GM18867 (cell line): ENCODE measurements around the gene POLD2.

Experiments
- ATAC-seq: cut with Tn5 transposase; IDR thresholded peaks from one replicate; pipeline ENCODE4 v1.9.1; 2021; ENCODE audit warnings: mild to moderate bottlenecking, moderate library complexity; ENCODE audit not compliant: unreplicated experiment

The POLD2 gene

DNA sequence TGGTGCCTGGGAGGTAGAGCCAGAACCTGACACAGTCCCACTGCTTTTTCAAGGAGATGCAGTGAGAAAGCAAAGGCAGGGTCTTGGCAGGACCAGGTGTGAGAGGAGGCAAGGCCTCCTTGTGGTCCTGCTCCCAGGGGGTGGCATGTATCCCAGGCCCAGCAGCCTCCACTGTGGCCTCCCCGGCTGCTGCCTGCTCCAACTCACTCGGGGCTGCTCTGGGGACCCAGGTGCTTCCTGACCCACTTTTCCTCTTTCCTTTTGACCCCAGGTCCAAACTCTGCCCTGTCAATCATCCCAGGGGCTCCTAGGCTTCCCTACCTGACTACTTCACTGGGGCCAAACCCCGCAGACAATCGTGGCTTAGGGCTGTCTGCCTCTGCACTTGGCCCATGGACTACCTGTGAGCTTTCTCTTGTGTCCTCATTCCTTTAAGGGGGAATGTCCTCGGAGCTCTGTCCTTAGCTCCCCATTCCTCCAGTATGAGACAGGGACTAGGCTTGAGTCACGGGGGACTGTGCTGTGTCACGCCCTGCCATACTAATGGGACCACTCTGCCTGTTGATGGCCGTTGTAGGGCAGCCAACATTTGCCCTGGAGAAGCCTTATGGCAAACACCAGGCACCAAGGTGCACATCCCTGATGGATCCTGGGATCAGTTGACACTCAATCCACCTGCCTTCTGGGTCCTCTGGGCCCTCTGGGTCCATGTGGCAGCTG, 20.3 kb downstream of the POLD2 start:
- ATAC-seq = no peak

DNA sequence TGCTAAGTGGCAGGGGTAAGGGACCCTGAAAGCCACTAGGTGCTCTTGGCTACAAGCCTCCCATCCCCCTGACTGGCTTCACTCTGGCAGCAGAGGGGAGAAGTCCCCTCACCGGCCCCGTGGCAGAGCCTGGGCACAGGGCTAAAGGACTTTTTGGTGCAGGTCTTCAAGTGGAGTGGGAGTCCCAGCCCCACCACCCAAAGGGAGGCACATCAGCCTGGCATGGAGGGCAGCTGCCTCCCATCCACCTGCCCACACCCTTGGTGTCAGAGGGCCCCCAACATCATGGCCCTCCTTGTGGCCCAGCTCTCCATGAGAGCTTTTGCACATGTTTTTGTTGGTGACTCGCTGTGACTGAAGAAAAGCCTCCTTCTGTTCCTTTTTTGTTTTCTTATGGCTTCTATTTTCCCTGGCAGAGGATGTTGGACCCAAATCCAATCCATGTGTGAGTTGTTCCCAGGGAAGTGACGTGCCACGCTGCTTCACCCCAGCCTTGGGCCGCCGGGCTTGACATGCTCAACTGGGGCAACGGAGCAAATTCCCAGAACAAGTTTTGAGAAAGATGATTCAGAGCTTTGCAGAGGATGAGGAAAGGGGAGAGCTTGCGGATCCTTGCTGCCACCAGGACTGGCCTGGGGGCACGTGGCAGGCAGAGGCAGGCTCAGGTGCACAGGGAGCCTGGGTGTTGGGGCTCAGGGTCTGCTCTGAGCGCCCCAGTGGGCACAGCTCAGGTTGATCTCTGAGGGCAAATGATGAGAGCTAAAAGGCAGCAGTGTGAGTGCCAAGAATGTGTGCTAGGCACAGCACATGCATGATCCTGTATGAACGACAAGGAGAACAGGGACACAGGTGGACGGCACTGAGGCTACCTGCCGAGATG, 21.1 kb downstream of the POLD2 start:
- no peak for ATAC-seq

DNA sequence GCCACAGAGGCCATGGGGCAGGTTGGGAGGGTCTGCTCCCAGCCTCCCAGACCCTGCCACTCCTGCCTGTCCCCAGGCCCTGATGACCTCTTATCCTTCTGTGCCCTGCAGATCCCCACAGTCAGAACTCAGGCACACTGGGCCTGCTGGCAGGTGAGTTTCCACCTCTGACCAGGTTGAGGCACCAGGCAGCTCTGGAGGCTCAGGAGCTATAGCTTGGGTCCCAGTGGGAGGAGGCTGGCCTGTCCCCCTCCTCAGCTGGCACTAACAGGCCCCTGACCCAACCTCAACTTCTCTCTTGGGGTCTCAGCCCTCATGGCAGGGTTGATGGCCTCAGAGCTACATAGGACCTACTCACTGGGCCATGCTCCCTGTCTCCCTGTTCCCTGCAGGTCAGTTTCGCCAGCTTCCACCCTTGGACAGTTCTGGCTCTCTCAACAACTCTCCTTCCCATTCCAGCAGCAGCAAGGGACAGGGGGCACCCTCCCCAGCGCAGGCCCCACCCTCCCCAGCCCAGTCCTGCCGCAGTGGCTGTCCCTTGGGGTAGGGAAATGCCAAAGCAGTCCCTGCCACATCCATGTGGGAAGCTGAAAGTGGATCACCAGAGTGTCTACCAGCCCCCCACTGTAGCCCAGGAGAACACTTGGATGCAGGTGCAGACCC, 21.9 kb downstream of the POLD2 start:
- no peak for ATAC-seq

DNA sequence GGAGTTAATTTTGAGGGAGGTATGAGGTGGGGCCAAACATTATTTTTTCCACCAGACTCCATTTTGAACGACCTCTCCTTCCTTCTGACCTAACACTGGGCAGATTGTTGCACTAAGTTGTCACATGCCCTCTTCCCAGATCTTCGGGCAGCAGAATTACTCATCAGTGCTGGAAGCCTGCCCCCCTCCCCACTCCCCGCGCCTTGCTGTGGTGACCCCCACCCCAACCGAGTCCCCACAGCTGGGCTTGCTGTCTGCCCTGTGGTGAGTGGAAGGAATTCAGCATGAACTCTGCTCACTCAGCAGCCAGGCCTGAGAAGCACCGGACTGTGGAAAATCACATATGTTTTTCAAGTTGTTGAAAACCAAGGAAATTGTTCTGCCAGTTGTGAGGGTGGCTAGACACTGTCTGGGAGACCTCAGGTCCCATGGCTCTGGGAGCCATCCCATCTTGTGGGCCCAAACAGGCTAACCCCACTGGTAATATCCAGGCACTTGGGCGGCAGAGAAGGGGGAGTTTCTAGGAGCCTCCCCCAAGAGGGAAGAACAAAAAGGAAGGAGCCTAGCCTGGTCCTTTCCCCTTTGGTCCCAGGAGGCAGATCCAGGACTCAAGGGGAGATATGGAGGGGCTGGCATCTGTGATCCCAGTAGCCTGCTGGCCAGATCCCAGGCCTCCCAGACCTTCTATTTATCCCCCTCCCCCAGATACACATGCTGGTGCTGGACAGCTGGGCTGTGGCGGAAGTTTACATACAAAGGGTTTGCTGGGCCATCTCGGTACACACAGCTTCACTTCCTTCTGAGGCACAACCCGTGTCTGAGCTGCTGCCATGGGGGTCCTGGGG, 22.7 kb downstream of the POLD2 start:
- no peak for ATAC-seq

DNA sequence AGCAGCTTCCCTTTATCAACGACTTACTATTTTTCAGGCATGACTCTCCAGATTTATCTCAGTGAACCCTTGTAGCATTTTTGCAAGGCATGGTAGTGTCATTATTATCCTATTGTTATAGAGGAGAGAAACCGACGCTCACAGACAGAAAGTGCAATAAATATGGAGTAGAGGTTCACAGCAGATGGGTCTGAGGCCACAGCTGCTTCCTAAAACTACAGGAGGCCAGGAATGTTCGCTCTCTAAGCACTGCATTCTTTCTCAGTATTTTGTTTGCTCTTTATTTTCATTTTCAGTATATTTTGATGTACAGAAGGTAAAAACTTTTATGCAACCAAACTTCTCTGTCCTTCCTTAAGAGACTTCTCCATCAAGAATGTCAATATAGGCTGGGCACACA, 23.7 kb downstream of the POLD2 start:
- ATAC-seq = no peak

DNA sequence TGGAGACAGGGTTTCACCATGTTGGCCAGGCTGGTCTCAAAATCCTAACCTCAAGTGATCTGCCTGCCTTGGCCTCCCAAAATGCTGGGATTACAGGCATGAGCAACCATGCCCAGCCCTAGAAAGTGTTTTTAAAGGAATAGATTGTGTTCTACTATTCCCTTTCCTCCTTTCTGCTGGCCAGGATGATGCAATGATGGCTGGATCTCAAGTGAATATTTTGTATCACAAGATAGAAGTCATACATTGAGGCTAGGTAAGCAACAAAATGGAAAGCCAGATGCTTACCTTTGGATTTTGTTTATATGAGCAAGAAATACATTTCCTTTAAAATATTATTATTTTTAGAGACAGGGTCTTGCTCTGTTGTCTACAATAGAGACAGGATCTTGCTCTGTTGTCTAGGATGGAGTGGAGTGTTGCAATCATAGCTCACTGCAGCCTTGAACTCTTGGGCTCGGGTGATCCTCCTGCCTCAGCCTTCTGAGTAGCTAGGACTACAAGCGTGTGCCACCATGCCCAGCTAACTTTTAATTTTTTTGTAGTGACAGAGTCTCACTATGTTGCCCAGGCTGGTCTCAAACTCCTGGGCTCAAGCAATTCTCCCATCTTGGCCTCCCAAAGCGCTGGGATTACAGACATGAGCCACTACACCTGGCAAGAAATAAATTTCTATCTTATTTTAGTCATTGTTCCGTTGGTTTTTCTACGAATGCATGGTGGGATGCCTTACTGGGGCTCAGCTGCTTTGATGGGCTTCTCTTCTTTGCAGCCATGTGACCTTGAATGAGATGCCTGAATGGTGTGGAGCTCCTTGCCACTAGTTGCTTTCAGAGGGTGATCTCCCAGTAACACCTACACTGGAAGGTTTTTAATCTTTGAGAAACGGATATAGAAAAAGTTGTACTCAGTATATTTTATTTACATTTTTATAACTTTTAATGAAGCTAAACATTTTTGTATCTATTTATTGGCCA, 25.0 kb downstream of the POLD2 start:
- ATAC-seq = no peak

DNA sequence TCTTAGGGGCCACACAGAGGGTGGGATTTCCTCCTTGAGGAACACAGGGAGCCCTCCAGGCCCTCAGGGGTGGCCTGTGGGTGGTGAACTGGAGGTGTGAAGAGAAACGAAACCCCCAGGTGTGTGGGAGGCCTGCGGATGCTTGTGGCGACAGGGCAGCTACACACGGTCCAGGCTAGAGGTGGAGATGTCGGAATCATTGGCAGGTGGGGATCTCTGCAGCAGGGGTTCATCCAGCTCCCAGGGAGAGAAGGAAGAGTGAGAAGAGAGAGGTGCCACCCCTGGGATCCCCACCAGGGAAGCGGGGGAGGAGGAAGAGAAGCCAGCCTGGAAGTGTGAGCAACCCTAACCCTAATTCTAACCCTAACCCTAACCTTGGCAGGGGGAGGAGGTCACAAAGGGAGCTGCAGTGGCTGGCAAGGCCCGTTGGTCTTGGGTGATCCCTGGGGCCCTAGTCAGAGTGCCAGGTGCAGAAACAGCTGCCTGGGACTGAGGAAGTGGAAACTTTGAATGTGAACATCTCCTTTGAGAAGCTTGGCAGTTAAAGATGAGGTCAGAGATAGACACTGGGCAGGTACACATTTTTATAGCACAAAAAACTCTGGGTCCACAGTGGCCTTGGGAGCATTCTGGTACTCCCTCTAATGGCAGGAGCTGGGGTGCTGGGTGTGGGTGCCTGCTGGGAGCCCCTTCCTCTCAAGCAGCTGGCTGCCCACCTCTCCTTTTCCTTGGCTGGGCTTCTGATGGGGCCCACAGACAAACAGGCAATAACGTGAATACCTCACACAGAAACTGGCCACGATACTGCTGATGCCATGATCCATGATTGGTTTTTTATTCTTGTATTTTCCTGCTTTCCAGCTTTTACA, 26.1 kb downstream of the POLD2 start:
- peak; percentile 75 for ATAC-seq

DNA sequence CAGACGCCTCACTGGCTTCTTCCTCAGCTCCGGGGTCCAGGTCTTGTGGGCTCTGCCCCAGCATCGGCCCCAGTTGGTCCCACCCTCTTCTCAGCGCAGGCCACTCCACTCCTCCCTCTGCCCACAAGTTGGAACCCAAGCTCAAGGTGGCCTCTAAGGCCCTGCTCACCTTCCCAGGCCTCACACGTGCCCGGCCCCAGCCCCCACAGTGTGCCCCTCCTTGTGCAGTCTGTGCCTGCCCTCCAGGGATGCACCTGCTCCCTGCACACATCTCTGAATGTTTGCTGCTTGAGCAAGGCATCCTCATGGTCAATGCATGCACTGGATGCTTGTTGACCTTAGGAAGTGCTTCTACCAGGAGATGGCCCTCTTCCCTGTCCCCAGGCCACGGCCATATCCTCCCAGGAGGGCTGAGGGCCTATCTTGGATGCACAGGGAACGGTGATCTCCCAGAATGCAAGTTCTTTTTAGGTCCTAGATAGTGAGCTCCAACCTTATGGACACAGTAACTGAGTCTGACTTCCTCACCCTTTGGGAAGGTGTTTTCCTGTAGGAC, 26.9 kb downstream of the POLD2 start:
- ATAC-seq = no peak

DNA sequence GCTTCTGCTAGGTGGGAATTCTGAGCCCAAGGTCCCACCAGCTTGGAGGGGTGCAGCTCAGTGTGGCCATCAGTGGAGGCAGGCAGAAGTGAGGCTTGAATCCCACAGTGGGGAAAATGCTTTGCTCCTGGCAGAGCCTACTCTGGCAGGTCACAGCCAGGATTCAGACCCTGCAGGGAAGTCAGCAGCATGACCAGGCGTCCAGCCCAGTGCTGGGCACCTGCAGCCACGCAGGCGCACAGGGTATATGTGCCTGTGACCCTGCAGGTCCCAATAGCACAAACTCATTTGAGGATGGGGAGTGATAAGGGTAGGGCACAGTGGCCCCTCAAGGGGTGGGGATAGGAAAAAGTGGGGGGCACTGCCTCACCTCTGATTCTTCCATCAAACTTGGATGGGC, 27.6 kb downstream of the POLD2 start:
- no peak for ATAC-seq

DNA sequence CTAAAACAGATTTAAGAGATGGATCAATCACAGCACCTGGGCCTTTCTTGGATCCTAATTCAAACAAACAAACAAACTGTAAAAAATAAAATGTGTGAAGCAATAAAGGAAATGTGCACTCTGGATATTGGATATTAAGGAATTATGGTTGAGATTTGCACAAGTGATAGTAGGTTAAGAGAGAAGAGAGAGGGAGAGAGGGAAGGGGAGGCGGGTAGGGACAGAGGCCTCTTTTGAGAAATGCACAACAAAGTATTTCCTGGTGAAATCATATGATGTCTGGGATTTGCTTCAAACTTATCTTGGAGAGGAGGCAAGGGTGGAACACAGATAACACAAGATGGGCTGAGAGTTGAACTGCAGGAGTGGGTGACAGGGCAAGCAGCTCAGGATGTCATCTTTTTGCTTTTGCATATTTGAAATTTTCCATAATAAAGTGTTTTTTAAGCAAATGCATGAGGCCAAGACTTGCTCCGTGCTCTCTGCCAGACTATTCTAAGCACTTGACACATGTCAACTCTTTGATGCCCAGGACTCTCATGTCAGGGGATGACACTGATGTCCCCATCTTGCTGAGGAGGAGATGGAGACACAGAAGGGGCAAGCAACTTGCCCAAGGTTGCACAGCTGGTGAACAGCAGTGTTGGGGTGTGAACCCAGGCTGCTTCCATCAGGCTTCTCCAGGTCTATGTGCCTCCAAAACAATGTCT, 28.3 kb downstream of the POLD2 start:
- ATAC-seq = no peak

DNA sequence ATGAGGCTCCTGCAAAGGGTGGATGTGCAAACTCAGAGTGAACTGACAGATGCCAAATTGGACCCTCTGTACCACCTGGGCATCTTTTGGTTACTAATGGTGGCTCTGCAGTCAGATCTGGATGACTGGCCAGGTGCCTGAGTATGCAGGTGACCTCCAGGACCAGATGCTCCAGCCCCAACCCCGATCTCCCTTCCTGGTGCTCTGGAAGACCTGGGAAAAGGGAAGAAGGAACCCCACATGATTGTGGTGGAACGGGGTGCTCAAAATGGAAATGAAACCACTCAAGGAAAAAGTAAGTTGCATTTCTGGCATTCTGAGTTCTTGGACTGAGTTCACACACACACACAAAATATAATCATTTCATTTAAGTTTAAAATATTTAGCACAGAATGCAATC, 29.0 kb downstream of the POLD2 start:
- no peak for ATAC-seq

DNA sequence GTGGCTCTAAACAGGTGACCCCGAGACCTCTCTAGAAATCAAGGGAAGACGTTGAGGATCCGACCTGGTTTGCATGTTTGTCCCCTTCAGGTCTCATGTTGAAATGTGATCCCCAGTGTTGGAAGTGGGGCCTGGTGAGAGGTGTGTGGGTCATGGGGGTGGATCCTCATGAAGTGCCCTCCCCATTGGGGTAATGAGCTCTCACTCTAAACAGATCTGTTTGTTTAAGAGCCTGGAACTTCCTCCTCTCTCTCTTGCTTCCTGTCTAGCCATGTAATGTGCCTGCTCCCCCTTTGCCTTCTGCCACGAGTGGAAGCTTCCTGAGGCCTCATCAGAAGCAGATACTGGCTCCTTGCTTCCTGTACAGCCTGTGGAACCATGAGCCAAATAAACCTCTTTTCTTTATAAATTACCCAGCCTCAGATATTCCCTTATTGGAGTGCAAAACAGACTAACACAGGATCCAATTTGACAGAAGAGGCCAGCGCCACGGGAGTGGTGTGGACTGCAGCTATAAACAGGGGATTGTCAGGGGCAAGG, 30.2 kb downstream of the POLD2 start:
- no peak for ATAC-seq

DNA sequence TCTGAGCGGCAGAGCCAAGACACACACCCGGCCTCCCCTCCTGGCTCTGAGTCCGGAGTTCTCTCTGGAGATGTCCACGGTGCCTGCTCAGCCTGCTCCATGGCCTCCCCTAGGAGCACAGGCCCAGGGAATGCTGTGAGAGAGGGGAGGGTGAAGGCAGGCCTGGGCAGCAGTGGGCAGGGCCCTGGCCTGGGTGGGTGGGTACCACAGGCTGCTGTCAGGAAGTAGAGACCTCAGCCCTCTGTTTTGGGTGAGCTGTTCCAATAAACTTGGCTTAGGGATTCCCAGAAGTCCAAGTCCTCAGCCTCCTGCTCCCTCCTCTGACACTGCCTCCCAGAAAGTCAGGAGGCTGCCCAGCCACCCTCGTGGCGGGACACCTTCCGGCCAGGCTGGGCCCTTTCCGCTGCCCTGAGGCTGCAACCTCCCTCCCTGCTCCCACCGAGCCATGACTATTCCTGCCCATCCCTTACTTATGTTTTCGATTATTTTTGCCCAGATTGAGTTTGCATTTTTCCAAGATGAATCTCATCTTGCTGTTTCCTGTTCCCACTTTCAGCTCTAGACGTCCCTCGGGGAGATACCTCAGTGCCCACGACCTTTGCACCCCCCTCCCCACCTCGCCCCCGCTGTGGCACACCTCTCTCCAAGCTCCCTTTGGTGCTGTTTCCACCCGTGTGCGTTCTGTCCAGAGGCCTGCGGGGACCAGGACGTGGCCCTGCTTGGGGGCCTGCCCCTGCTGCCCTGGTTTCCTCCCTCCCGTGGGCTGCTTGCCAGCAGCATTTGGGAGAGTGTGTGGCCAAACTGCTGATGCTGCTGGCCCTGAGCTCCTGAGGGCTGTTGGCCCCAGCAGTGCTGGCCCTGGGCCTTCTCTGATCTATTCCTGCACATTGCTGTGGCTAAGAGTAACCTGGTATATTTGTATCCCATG, 35.2 kb downstream of the POLD2 start:
- no peak for ATAC-seq

DNA sequence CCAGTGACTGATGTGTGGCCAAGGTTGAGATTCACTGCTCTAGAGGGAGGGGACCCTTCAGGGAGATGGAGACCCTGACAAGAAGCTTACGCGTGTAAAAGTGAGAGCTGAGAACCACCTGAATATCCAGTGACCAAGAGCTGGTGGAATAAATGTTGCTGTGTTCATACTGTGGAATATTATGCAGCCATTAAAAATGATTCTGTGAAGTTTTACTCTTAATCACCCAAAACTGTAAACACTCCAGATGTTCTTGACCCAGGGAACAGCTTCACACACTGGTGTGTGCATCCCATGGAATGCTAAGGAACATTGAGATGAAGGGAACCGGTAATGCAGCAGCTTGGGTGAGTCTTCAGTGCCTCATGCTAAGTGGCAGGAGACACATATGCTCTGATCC, 36.7 kb downstream of the POLD2 start:
- no peak for ATAC-seq

DNA sequence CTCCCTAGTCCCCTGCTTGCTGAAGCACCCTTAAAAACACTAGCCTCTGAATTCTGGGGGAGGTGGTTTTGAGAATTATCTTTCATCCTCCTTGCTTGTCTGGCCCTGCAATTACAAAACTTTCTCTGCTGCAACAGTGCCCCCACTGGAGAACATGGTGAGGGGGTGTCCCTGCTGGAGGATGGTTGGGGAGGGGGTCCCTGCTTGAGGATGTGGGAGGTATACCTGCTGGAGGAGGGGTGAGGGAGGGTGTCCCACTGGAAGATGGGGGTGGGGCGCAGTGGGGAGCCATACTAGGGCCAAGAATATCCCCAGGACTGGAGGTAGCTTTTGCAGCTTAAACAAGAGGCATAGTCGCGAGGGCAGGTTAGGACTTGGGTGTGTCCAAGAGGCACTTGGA, 37.8 kb downstream of the POLD2 start:
- no peak for ATAC-seq

DNA sequence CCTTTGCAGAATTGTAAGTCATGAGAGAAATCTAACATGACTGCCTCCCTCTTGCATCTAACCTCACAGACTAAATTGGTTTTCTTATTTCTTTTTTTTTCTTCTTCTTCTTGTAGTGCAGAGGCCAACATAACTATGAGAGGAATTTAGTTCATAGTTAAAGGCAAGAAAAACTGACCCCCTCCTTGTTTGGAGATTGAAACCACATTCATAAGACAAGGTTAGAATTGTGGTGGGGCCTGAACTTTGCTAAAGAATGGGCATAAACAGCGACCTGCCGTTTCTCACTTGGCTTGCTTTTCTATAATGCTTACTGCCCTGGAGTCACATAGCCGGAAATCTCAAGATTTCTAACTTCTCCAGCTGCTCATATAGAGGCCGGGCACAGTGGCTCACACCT, 38.6 kb downstream of the POLD2 start:
- ATAC-seq = no peak

DNA sequence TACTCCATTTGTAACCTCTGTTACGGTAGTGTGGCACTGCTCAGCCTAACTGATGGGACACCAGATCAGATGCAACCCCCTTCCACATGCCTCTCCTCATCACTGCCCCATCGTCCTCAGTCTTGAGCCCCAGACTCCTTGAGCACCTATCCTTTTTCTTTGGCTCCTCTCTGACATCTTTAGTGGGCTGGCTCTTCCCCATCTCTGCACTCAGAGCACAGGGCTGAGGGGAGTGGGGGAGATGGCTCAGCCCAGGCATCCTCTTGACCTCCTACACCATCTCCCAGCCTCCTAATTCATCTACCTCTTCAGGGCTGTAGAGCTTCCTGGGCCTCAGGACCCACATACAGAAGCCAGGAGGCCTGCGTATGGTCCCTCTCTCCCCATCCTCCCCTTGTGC, 39.6 kb downstream of the POLD2 start:
- ATAC-seq = no peak
